Hepatocyte (in vitro differentiated cells): ENCODE measurements around the gene CPA1. TPM values are rescaled to one million over a fixed set of nuclear protein-coding genes. Genes with fewer than 3 reads are reported as not detected.

Experiments used
- DNase-seq: peaks from one replicate; pipeline ENCODE4 v3.0.0-alpha.2; 2016; ENCODE audit warnings: low spot score
- H2AFZ ChIP-seq: fragments of 200-600 bp; sonication (generic); 2 replicates; pipeline ENCODE4 v1.6.0; 2016; ENCODE audit warnings: antibody characterized with exemption, mild to moderate bottlenecking
- H3K27ac ChIP-seq: fragments of 200-600 bp; sonication (generic); 2 replicates; pipeline ENCODE4 v1.5.1; 2016; ENCODE audit warnings: mild to moderate bottlenecking
- H3K27me3 ChIP-seq: fragments of 200-600 bp; sonication (generic); 2 replicates; pipeline ENCODE4 v1.6.1; 2016
- H3K36me3 ChIP-seq: fragments of 200-600 bp; sonication (generic); replicated peaks from 2 replicates; pipeline ENCODE4 v1.5.1; 2016; ENCODE audit warnings: low read depth; ENCODE audit not compliant: insufficient read depth
- H3K4me1 ChIP-seq: fragments of 200-600 bp; sonication (generic); 2 replicates; pipeline ENCODE4 v1.5.1; 2016; ENCODE audit warnings: mild to moderate bottlenecking, moderate library complexity; ENCODE audit not compliant: insufficient read depth
- H3K4me2 ChIP-seq: fragments of 200-600 bp; sonication (generic); 2 replicates; pipeline ENCODE4 v1.6.0; 2016
- H3K4me3 ChIP-seq: fragments of 200-600 bp; sonication (generic); 2 replicates; pipeline ENCODE4 v1.5.1; 2016; ENCODE audit warnings: mild to moderate bottlenecking
- H3K79me2 ChIP-seq: fragments of 200-600 bp; sonication (generic); 2 replicates; pipeline ENCODE4 v1.6.0; 2017; ENCODE audit warnings: mild to moderate bottlenecking
- H3K9me2 ChIP-seq: fragments of 200-600 bp; sonication (generic); replicated peaks from 2 replicates; pipeline ENCODE4 v1.6.0; 2017; ENCODE audit warnings: mild to moderate bottlenecking; ENCODE audit not compliant: insufficient read depth
- H3K9me3 ChIP-seq: fragments of 200-600 bp; sonication (generic); 2 replicates; pipeline ENCODE4 v1.5.1; 2016; ENCODE audit warnings: low read depth, mild to moderate bottlenecking
- H4K20me1 ChIP-seq: fragments of 200-600 bp; sonication (generic); 2 replicates; pipeline ENCODE4 v1.6.0; 2016; ENCODE audit warnings: mild to moderate bottlenecking; ENCODE audit not compliant: insufficient read depth, poor library complexity, severe bottlenecking
- CTCF ChIP-seq: fragments of 200-600 bp; sonication (generic); IDR thresholded peaks from 2 replicates; pipeline ENCODE4 v1.5.1; 2016; ENCODE audit warnings: antibody characterized with exemption, mild to moderate bottlenecking; ENCODE audit not compliant: poor library complexity
- EZH2 ChIP-seq: fragments of 200-600 bp; sonication (generic); IDR thresholded peaks from 2 replicates; pipeline ENCODE4 v1.6.1; 2016; ENCODE audit warnings: antibody characterized with exemption, mild to moderate bottlenecking, borderline replicate concordance
- EZH2phosphoT487 ChIP-seq: fragments of 200-600 bp; sonication (generic); IDR thresholded peaks from one replicate; pipeline ENCODE4 v1.6.1; 2018; ENCODE audit warnings: antibody characterized with exemption, mild to moderate bottlenecking, low read depth, moderate library complexity; ENCODE audit not compliant: unreplicated experiment, severe bottlenecking
- WGBS: methylation state at CpG from one replicate; pipeline ENCODE4 v1.1.6; 2016; ENCODE audit warnings: low lambda C conversion rate; ENCODE audit errors: missing lambda C conversion rate; 5-methylcytosine and 5-hydroxymethylcytosine counted together
- polyA plus RNA-seq: library from polyadenylated mRNA; unstranded; fragments of >200 nt; fragmentation: Nextera tagmentation; extraction: Ambion mirVana; gene quantifications from 2 replicates; pipeline ENCODE4 v1.2.1, GENCODE V29; 2016
- total RNA-seq: library from RNA; depleted of rRNA; stranded (reverse); fragments of >200 nt; gene quantifications from 2 replicates; pipeline ENCODE4 v1.2.3, GENCODE V29; 2014

Gene CPA1
- total and polyA plus RNA-seq, 2 experiments from 2014 or later: 3.8 to 4.4 TPM

- Histone ChIP-seq H3K9me2 (no peaks in the 10 kb centered on the region), H3K9me3 (no peaks in the 10 kb centered on the region), H2AFZ (no peak overlapping the region), H4K20me1 (no peaks in the 10 kb centered on the region), H3K27ac (peak overlapping the region; percentile 70), H3K4me3 (no peak overlapping the region), H3K79me2 (peaks cover 2% of the 10 kb centered on the region), H3K36me3 (no peaks in the 10 kb centered on the region), H3K27me3 (no peaks in the 10 kb centered on the region), H3K4me1 (peaks cover 14% of the 10 kb centered on the region), H3K4me2 (peak overlapping the region; percentile 64)
- DNase-seq: no peak
- no peak for TF ChIP-seq EZH2
- no peak for TF ChIP-seq CTCF
- no peak for TF ChIP-seq EZH2phosphoT487
- 36% methylated on average over 1 of the region's 1 CpG for WGBS
Observed at GRCh38 chr7:130430115-130430514, 49.8 kb downstream of the CPA1 start.

GRCh38 chr7:130430841-130431666, 50.8 kb downstream of the CPA1 start:
- peak; percentile 32 for DNase-seq
- Histone ChIP-seq H2AFZ (no peak overlapping the region), H4K20me1 (no peaks in the 10 kb centered on the region), H3K36me3 (no peaks in the 10 kb centered on the region), H3K27me3 (no peaks in the 10 kb centered on the region), H3K4me3 (no peak overlapping the region), H3K4me2 (peak overlapping the region; percentile 64), H3K9me2 (no peaks in the 10 kb centered on the region), H3K27ac (peak overlapping the region; percentile 70), H3K9me3 (no peaks in the 10 kb centered on the region), H3K4me1 (peaks cover 14% of the 10 kb centered on the region), H3K79me2 (peaks cover 2% of the 10 kb centered on the region)
- no peak for TF ChIP-seq EZH2
- TF ChIP-seq CTCF: no peak
- TF ChIP-seq EZH2phosphoT487: no peak
- 59% methylated on average over 5 of the region's 5 CpGs for WGBS

- H2AFZ ChIP-seq: no peak overlapping the region
- H3K9me2 ChIP-seq: no peaks in the 10 kb centered on the region
- H3K4me3 ChIP-seq: no peak overlapping the region
- no peaks in the 10 kb centered on the region for H3K36me3 ChIP-seq
- H3K9me3 ChIP-seq: no peaks in the 10 kb centered on the region
- H3K27ac ChIP-seq: peak overlapping the region; percentile 45
- no peak for TF ChIP-seq EZH2
- no peak for TF ChIP-seq EZH2phosphoT487
- no peak for TF ChIP-seq CTCF
- no peaks in the 10 kb centered on the region for H4K20me1 ChIP-seq
- WGBS: 78% methylated on average over 3 of the region's 3 CpGs
- H3K27me3 ChIP-seq: no peaks in the 10 kb centered on the region
- no peak for DNase-seq
- H3K4me2 ChIP-seq: no peak overlapping the region
- peaks cover 14% of the 10 kb centered on the region for H3K4me1 ChIP-seq
- H3K79me2 ChIP-seq: peaks cover under 1% of the 10 kb centered on the region
Observed at GRCh38 chr7:130432886-130433285, 52.6 kb downstream of the CPA1 start.
